ENCODE data around the gene WDR88.

DNA sequence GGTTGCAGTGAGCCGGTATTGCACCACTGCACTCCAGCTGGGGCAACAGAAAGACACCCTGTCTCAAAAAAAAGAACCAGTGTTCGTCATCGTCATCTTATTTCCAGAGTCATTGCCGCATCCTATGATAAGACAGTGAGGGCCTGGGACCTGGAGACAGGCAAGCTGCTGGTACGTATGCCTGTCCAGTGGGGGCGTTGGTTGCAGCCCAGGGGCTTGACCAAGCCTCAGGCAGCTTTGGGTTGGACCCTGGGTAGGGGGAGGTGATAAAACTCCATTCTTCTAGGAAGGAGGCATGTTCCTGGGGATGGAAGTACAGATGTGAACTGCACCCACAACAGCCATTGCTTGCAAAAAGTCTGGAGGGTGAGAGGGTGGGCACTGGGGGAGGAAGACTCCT is 15.6 kb downstream of the WDR88 start:
- no peak for TF ChIP-seq POLR2A (IDR thresholded peaks at IDR 0.05)
- TF ChIP-seq, protein P1, sequence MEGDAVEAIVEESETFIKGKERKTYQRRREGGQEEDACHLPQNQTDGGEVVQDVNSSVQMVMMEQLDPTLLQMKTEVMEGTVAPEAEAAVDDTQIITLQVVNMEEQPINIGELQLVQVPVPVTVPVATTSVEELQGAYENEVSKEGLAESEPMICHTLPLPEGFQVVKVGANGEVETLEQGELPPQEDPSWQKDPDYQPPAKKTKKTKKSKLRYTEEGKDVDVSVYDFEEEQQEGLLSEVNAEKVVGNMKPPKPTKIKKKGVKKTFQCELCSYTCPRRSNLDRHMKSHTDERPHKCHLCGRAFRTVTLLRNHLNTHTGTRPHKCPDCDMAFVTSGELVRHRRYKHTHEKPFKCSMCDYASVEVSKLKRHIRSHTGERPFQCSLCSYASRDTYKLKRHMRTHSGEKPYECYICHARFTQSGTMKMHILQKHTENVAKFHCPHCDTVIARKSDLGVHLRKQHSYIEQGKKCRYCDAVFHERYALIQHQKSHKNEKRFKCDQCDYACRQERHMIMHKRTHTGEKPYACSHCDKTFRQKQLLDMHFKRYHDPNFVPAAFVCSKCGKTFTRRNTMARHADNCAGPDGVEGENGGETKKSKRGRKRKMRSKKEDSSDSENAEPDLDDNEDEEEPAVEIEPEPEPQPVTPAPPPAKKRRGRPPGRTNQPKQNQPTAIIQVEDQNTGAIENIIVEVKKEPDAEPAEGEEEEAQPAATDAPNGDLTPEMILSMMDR (IDR thresholded peaks at IDR 0.05): no peak
